ENCODE results near the gene THSD7B.
"Not testable (repeated sequence)": the region's sequence is repeated elsewhere in the genome, so short reads cannot be mapped to it uniquely, and the experiment has no call there.

THSD7B gene

GRCh38 chr2:137049518-137049917 is 284.2 kb downstream of the THSD7B start:
- no peak for DNase-seq

DNA sequence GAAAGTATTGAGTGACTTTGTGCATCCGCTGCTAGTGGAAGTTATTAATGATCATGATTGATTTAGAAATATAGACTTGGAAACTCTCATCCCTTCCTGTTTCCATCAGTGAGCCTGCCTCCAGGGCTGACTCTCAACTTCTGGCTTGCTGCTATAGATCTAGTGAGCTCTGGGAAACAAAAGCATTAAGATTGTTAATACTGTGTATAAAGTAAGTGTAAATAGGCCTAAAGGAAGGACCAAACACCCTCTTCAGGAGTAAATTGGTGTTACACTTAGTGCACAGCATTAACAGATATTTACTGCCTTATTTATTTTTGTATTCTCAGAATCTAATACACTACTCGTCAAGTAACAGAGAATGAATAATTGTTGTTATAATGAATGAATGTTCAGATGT is 285.6 kb downstream of the THSD7B start:
- no peak for DNase-seq

DNA sequence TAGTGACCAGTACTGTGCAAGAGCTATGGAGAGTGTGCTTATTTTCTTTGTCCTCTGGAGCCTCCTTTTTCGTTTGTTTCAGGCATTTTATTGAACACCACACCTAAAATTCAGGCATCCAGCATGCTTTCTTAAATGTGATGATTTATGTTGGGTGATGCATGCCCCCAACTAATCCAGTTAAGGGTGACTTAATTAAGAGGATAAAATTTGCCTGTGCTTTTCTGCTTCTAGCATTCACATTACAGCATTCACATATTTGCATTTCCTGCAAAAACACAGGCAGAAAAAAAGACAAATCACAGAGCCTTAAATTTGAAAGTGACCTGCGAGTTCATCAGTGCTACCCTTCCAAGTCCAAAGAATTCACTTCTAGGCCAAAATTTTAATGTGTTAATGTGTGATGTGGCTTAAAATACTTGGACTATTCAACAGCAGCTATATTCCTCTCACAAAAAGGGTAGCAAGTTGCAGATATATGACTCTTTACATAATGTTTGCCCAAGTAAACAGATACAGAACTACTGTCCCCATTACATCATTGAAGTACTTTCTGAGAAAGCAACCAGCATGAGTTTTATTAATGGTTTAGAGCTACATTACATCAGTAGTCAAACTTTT is 286.5 kb downstream of the THSD7B start:
- DNase-seq = no peak

DNA sequence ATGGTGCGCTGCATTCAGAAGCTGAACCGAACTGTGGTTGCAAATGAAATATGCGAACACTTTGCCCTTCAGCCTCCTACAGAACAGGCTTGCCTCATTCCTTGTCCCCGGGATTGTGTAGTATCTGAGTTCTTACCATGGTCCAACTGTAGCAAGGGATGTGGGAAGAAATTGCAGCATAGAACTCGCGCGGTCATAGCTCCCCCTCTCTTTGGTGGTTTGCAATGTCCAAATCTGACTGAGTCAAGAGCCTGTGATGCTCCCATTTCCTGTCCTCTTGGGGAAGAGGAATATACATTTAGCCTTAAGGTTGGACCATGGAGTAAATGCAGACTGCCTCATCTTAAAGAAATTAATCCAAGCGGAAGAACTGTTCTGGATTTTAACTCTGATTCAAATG is 291.4 kb downstream of the THSD7B start:
- DNase-seq = no peak

- DNase-seq = not testable (repeated sequence)
Measured at GRCh38 chr2:137076111-137076765, 310.9 kb downstream of the THSD7B start.

DNA sequence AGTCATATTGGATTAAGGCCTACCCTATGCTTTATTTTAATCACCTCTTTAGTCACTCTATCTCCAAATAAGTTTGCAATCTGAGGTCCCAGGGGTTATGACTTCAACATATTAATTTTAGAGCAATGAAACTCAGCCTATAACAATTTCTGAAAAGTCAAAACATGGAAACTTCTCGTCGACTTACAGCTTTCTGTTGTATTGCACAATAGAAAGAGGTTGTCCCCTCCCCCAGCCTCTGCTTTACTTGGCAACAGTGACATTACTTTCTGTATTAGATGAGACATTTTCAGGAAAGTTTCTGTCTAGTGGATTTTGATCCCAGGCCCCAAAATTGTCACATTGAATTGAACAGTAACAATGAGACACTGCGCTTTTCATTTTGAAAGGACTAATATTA is 326.4 kb downstream of the THSD7B start:
- no peak for DNase-seq

DNA sequence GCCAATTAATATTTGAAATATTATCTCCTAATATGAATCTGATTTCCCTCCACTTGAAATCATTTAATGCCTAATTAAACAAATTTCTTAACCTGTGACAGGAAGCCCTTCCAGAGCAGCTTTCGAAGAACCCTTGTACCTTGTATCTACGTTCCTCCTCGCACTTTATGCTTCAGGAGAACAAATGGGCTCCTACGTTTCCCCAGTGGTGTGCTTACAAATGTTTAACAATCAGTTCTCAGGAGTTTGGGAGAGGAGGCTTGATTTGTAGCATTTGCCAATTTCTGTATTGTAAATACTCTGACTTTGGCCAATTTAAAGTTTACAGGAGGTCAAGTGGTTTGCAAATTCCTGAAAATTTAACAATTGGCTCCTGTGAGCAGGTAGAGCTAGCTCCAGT is 327.8 kb downstream of the THSD7B start:
- DNase-seq = no peak

DNA sequence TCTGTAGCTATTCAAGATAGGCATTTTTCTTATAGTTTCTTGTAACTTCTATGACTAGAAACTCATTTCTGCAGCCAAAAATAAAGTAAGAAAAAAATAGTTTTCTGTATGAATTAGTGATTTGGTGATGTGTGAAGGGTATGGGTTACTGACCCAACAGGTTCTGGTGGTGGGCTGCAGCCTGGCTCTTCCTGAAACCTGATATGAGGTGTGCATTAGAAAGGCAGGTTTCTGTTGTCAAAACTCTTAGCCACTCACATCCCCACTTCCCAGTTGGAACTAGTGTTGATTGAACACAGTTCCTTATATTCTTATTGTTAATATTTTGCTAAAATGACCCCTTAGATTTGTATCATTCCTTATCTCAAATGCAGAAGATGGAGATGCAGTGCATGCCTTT is 330.8 kb downstream of the THSD7B start:
- DNase-seq = no peak

DNA sequence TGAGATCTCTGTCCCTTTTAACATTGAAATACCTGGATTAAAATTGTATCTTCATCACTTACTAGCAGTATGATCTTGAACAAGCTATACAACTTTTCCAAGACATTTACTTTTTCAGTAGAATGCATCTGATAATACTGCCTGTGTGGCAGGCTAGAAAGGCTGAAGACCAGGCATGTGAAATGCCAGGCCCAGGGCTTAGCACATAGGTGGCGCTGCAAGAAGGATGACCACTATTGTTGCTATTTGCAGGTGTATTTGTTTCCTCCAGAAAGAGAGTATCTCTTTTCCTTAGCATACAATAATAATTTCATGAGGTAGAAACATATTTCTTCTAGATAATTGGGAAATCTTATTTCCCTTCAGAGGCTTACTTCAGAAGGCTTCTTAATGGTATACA is 331.3 kb downstream of the THSD7B start:
- no peak for DNase-seq

DNA sequence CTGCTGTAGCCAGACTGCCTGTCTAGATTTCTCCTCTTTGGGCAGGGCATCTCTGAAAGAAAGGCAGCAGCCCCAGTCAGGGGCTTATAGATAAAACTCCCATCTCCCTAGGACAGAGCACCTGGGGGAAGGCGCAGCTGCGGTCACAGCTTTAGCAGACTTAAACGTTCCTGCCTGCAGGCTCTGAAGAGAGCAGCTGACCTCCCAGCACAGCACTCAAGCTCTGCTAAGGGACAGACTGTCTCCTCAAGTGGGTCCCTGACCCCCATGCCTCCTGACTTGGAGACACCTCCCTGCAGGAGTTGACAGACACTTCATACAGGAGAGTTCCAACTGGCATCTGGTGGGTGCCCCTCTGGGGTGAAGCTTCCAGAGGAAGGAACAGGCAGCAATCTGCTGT is 336.5 kb downstream of the THSD7B start:
- not testable (repeated sequence) for DNase-seq

DNA sequence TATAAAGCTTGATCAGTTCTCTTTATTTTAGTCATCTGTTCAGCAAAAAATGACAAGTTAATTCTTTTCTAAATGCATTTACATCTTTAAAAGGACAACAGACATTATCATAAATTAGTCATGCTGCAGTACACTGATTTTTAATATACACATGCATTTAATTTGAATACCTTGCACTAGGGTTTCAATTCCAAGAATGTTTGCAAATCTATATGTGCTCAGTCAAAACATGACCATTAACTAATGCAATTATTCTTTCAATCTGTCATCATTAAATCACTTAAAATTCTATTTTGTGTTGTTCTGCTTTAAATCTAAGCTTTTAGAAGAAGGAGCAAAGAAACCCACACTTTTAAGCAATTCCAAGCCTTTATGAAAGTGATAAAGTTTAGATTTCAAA is 342.6 kb downstream of the THSD7B start:
- no peak for DNase-seq

GRCh38 chr2:137111896-137112295 is 346.6 kb downstream of the THSD7B start:
- DNase-seq = no peak

DNA sequence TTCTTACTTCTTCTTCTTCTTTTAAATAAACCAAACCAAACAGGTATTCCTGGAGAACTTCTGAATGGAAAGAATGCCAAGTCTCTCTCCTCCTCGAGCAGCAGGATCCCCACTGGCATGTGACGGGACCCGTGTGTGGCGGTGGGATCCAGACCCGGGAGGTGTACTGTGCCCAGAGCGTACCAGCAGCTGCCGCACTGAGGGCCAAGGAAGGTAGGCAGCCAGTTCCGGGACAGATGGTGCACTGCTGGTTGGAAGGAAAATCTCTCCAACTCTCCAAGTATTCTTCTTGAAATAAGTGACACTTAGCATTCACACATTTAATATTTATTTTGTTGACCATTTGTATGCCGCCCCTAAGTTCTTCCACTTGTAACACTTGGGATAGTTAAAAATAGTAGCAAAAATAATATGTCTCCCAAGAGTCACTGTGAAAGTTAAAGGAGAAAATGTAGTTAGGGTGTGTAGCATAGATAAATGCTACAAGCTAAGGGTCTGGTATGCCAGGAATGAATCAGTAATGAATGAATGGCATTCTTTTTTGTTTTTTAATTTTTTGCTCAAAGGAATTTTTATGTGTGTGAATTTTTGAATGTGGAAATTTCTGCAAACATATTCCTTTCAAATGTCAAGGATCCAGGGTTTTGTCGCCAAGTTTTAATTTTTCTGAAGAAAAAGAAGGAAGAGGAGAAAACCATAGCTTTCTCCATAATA is 349.9 kb downstream of the THSD7B start:
- no peak for DNase-seq

GRCh38 chr2:137115795-137116089 is 350.4 kb downstream of the THSD7B start:
- DNase-seq = no peak

- no peak for DNase-seq
Measured at GRCh38 chr2:137117385-137117784, 352.0 kb downstream of the THSD7B start.

GRCh38 chr2:137118140-137118539 is 352.8 kb downstream of the THSD7B start:
- no peak for DNase-seq

DNA sequence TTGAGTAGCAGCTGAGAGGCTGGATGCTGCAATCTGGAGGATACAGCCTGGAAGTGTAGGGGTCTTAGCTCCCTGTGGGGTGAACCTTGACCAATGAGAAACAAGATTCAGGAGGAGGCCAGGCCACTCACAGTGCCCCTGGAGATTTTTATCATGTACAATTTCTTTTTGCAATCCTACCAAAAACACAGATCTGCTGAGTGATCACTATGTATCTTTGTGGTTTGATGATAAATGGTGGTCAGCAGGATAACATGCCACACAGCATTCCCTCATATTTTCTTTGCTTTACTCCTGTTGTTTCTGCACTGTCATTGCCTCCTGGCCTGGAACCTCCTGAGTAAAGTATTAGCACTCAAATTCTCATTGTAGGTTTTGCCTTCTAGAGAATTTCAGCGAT is 357.9 kb downstream of the THSD7B start:
- DNase-seq = no peak

GRCh38 chr2:137133225-137133624 is 367.9 kb downstream of the THSD7B start:
- no peak for DNase-seq

DNA sequence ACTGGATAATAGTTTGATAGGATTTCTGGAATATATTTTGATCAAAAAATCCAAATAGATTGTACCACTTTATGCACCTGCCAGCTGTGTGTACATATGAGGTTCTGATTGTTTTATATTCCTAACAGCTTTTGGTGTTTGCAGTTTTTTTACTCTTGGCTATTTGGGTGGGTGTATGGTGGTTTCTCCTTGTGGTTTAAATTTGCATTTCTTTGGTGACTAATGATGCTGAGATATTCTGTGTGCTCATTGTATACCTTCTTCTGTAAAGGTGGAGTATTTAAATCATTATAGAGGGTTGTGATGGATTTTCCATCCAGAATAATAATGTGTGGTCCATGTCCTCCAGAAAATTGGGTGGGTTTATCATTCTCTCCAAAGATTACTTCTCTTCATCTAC is 372.9 kb downstream of the THSD7B start:
- no peak for DNase-seq

GRCh38 chr2:137151731-137152130 is 386.4 kb downstream of the THSD7B start:
- no peak for DNase-seq

DNA sequence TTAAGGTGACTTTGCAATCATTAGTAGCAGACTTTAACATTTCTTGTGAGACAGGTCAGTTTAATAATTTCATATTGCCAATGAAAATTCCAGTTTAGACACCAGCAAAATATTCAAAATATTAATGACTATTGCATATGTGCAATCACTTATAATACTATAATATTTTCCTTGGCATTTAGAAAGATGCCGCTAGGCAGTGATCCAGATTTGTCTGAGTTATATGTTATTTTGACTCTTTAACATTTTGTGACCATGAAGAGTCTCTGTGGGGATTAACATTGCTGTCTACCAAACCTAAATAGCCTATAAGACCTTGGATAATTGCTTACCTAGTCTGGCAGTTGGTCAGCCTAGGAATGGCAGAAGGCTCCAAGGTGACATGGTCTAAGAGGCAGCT is 389.6 kb downstream of the THSD7B start:
- DNase-seq = no peak

DNA sequence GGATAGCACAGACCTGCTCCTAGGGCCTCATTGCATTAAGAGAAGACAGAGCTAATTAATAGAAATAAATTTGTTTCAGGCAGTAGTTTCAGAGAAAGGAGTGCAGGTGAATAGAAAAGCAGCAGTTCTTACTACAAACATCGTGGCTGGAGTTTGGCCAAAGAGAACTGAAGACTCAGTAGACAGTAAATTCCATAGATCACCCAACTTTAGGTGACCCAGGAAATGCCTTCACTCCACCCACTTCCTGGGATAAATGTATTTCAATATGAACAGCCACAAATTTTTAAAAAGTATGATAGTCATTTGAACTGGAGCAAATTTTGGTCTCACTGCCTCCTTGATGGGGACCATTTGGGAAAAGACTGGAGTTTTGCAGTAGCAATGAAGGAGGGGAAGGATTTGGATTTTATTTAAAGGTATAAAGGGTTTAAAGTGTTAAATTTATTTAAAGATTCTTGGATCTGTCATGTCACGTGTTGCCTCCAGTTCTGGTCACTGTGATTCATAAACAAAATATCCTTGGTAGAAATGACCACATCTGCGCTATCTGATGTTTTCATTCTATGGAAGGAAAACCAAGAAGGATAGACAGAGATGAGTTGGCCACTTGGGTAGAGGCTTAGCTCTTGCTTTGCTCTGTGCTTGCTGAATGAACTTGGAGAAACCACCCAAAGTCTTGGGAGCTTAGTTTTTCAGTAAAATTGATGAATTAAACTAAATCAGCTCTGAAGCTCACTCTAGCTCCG is 390.2 kb downstream of the THSD7B start:
- DNase-seq = no peak

DNA sequence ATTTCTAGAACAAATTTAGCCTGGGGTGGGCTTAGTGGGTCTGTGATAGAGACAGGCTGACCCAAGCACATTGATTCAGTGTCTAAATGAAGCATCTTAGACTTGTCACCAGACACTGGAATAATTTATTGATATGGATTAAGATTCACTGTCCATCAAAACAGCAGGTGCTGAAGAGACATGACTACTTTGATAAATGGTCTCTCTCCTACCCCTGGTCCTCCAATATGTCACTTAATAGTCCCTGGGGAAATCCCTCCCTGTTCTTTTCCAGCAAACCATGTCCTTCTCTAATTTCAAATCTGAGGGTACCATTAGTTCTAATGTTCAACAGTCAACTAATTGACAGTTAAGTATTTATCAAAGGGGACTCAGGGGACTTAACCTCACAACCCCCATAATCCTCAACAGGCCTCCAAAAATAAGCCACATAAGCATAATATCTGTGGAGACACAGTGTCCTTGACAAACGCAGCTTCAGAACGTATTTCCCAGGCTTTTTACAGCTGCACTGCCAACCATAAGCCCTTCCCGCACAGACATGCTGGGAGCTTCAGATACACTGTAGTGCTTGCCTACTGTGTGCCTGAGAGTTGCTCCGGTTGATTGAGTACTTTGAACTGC is 391.0 kb downstream of the THSD7B start:
- no peak for DNase-seq
